Testis (tissue), 3 donors: ENCODE data around the gene CD72. TPM values are rescaled to one million over a fixed set of nuclear protein-coding genes. Genes with fewer than 3 reads are reported as not detected.
A peak's percentile ranks its signal among the peaks of the same experiment; 100 is the strongest.

Source experiments
- DNase-seq: peaks from one replicate; pipeline ENCODE4 v3.0.0-alpha.2; 2019
- H3K27ac ChIP-seq, 2 donors: fragments of 200-600 bp; sonication (generic); one replicate each; pipeline ENCODE4 v1.5.1; 2019
- H3K27me3 ChIP-seq: fragments of 200-600 bp; sonication (generic); one replicate; pipeline ENCODE4 v1.5.1; 2019
- H3K36me3 ChIP-seq: fragments of 200-600 bp; sonication (generic); one replicate; pipeline ENCODE4 v1.5.1; 2017; ENCODE audit warnings: low read depth; ENCODE audit errors: missing control alignments
- H3K4me1 ChIP-seq: fragments of 200-600 bp; sonication (generic); one replicate; pipeline ENCODE4 v1.5.1; 2019
- H3K4me3 ChIP-seq, 2 donors: fragments of 200-600 bp; sonication (generic); one replicate each; pipeline ENCODE4 v1.5.1; 2017 to 2019
- H3K9me3 ChIP-seq: fragments of 200-600 bp; sonication (generic); one replicate; pipeline ENCODE4 v1.5.1; 2017
- CTCF ChIP-seq, 3 experiments: fragments of 450-650 bp in 2 of 3; fragments of 200-600 bp in 1 of 3; sonication (generic) in 1 of 3; IDR thresholded peaks; one replicate each; pipeline ENCODE4 v1.5.1; 2016 to 2019; ENCODE audit warnings: antibody characterized with exemption in 3 of 3, mild to moderate bottlenecking in 2 of 3, moderate library complexity in 1 of 3
- POLR2A ChIP-seq: fragments of 450-650 bp; IDR thresholded peaks from one replicate; pipeline ENCODE4 v1.6.1; 2017; ENCODE audit warnings: antibody characterized with exemption, mild to moderate bottlenecking, moderate library complexity
- WGBS, 2 donors: methylation state at CpG; one replicate each; pipeline ENCODE4 v1.1.5; 2018; 5-methylcytosine and 5-hydroxymethylcytosine counted together
- intact Hi-C: fragments of 100-400 bp; cut with DNase I; formaldehyde crosslinking; loops from one replicate; pipeline ENCODE4 v1.15.1; 2023; ENCODE audit warnings: low total_unique reads
- polyA plus RNA-seq: library from polyadenylated mRNA; stranded (reverse); fragments of 350-450 nt; fragmentation: Illumina TruSeq; extraction: RNeasy Lipid Tissue Mini Kit (QIAGEN cat#74804); gene quantifications from one replicate; pipeline ENCODE4 v1.2.3, GENCODE V29; 2014; ENCODE audit warnings: low read depth, low replicate concordance; ENCODE audit not compliant: insufficient read depth
- total RNA-seq, 2 donors: library from RNA; depleted of rRNA; stranded (reverse); fragments of >200 nt; gene quantifications; one replicate each; pipeline ENCODE4 v1.2.3, GENCODE V29; 2016

Gene CD72
- total and polyA plus RNA-seq, 3 donors from 2014 or later, result 0.63 to 3.2 (median 0.99) TPM

- no peaks in the 10 kb centered on the region for H3K36me3 ChIP-seq
- H3K27ac ChIP-seq, result no peak overlapping the region
- H3K4me3 ChIP-seq, result no peak overlapping the region
- no peaks in the 10 kb centered on the region for H3K9me3 ChIP-seq
- no peaks in the 10 kb centered on the region for H3K4me1 ChIP-seq
- no peak for DNase-seq
- 86 to 91% methylated on average over 6 of the region's 6 CpGs for WGBS, 2 donors
- no peaks in the 10 kb centered on the region for H3K27me3 ChIP-seq
- intact Hi-C loops, result no loop called here
- TF ChIP-seq CTCF (IDR thresholded peaks at IDR 0.05) (no peak), POLR2A (no peak)
These were observed 47.3 kb downstream of the CD72 start for GRCh38 chr9:35570709-35571504.

GRCh38 chr9:35569206-35569605 is 49.0 kb downstream of the CD72 start:
- intact Hi-C loops, result no loop called here
- 70 to 82% methylated on average over 5 of the region's 5 CpGs for WGBS, 2 donors
- Histone ChIP-seq H3K27me3 (no peaks in the 10 kb centered on the region), H3K36me3 (no peaks in the 10 kb centered on the region), H3K4me1 (peaks cover 5% of the 10 kb centered on the region), H3K9me3 (no peaks in the 10 kb centered on the region), H3K4me3 (no peak overlapping the region), H3K27ac (no peak overlapping the region)
- no peak for DNase-seq
- TF ChIP-seq POLR2A, result no peak
- no peak for TF ChIP-seq CTCF (IDR thresholded peaks at IDR 0.05)

GRCh38 chr9:35568196-35568595 is 50.0 kb downstream of the CD72 start:
- Histone ChIP-seq H3K27me3 (no peaks in the 10 kb centered on the region), H3K4me1 (peaks cover 15% of the 10 kb centered on the region), H3K27ac (no peak overlapping the region), H3K9me3 (no peaks in the 10 kb centered on the region), H3K36me3 (no peaks in the 10 kb centered on the region), H3K4me3 (no peak overlapping the region)
- intact Hi-C loops, result no loop called here
- WGBS, 2 donors, result 70 to 71% methylated on average over 4 of the region's 4 CpGs
- no peak for DNase-seq
- TF ChIP-seq POLR2A (no peak), CTCF (IDR thresholded peaks at IDR 0.05) (no peak)

GRCh38 chr9:35566417-35566816 is 51.8 kb downstream of the CD72 start:
- no peaks in the 10 kb centered on the region for H3K36me3 ChIP-seq
- intact Hi-C loops, result no loop called here
- H3K27me3 ChIP-seq, result no peaks in the 10 kb centered on the region
- 84 to 92% methylated on average over 2 of the region's 2 CpGs for WGBS, 2 donors
- H3K4me3 ChIP-seq, result no peak overlapping the region
- no peaks in the 10 kb centered on the region for H3K9me3 ChIP-seq
- TF ChIP-seq CTCF (IDR thresholded peaks at IDR 0.05) (no peak), POLR2A (no peak)
- H3K4me1 ChIP-seq, result peaks cover 16% of the 10 kb centered on the region
- H3K27ac ChIP-seq, result no peak overlapping the region
- DNase-seq, result no peak

- Histone ChIP-seq H3K36me3 (no peaks in the 10 kb centered on the region), H3K27me3 (no peaks in the 10 kb centered on the region), H3K4me1 (peaks cover 16% of the 10 kb centered on the region), H3K27ac (peak overlapping the region; percentile 52 to 72), H3K9me3 (no peaks in the 10 kb centered on the region), H3K4me3 (no peak overlapping the region)
- TF ChIP-seq CTCF (IDR thresholded peaks at IDR 0.05) (no peak), POLR2A (no peak)
- 50 to 59% methylated on average over 7 of the region's 7 CpGs for WGBS, 2 donors
- intact Hi-C loops, result no loop called here
- DNase-seq, result no peak
These were observed 53.6 kb downstream of the CD72 start for GRCh38 chr9:35564658-35565061.
